WTC11 (cell line): Measurements from ENCODE around the gene NRAP. TPM values are rescaled to one million over a fixed set of nuclear protein-coding genes. Genes with fewer than 3 reads are reported as not detected.

Experiments
- ATAC-seq: fragments of 200-7000 bp; cut with Tn5 transposase; 2 replicates; pipeline ENCODE4 v1.10.0; 2021; ENCODE audit warnings: mild to moderate bottlenecking, moderate library complexity
- CTCF ChIA-PET: fragments of 300-600 bp; sonication (Branson Sonifier 250); formaldehyde crosslinking; loops from one replicate; lab custom pipeline; 2021; ENCODE audit warnings: antibody characterized with exemption; lab: Charles Lee
- POLR2A ChIA-PET: fragments of 350-600 bp; sonication (Branson Sonifier 250); formaldehyde crosslinking; loops from one replicate; lab custom pipeline; 2021; ENCODE audit warnings: antibody characterized with exemption; lab: Charles Lee
- DNase-seq: peaks from one replicate; pipeline ENCODE4 v3.0.0; 2021; ENCODE audit warnings: low spot score
- H3K27ac Mint-ChIP-seq: 2 replicates; pipeline ENCODE4 v1.8.0; 2021; ENCODE audit warnings: mixed read lengths
- H3K27me3 Mint-ChIP-seq: 2 replicates; pipeline ENCODE4 v1.8.0; 2021; ENCODE audit warnings: low read depth, mild to moderate bottlenecking, moderate library complexity, mixed read lengths
- H3K36me3 Mint-ChIP-seq: 2 replicates; pipeline ENCODE4 v1.8.0; 2021; ENCODE audit warnings: mixed read lengths
- H3K4me1 Mint-ChIP-seq: 2 replicates; pipeline ENCODE4 v1.8.0; 2022; ENCODE audit warnings: mixed read lengths
- H3K4me3 Mint-ChIP-seq: 2 replicates; pipeline ENCODE4 v1.8.0; 2021; ENCODE audit warnings: mild to moderate bottlenecking, moderate library complexity, mixed read lengths
- H3K9me3 Mint-ChIP-seq: 2 replicates; pipeline ENCODE4 v1.8.0; 2021; ENCODE audit warnings: mixed read lengths
- CREB1 ChIP-seq: sonication (generic); formaldehyde crosslinking; IDR thresholded peaks from 2 replicates; pipeline ENCODE4 v1.8.0; 2023; ENCODE audit warnings: mild to moderate bottlenecking, missing genetic modification reagents
- ETV6 ChIP-seq: sonication (generic); formaldehyde crosslinking; IDR thresholded peaks from 2 replicates; pipeline ENCODE4 v1.8.1; 2022; ENCODE audit warnings: mild to moderate bottlenecking, missing genetic modification reagents
- FOXP1 ChIP-seq: sonication (generic); formaldehyde crosslinking; IDR thresholded peaks from 2 replicates; pipeline ENCODE4 v1.8.0; 2022; ENCODE audit warnings: missing genetic modification reagents, mild to moderate bottlenecking, moderate library complexity, borderline replicate concordance
- HMGA2 ChIP-seq: fragments of 250-450 bp; sonication (Bioruptor Pico); IDR thresholded peaks from 2 replicates; pipeline ENCODE4 v1.4.0; 2021; ENCODE audit warnings: mild to moderate bottlenecking, moderate library complexity
- MYBL2 ChIP-seq: sonication (generic); formaldehyde crosslinking; IDR thresholded peaks from 2 replicates; pipeline ENCODE4 v1.8.1; 2023; ENCODE audit warnings: mild to moderate bottlenecking, moderate library complexity, missing genetic modification reagents
- NR1H2 ChIP-seq: sonication (generic); formaldehyde crosslinking; IDR thresholded peaks from 2 replicates; pipeline ENCODE4 v1.9.0; 2021; ENCODE audit warnings: mild to moderate bottlenecking, moderate library complexity, missing genetic modification reagents
- NR3C1 ChIP-seq: sonication (generic); formaldehyde crosslinking; conservative IDR thresholded peaks from 2 replicates; pipeline ENCODE4 v1.8.1; 2023; ENCODE audit warnings: low read depth, mild to moderate bottlenecking, missing genetic modification reagents
- OVOL2 ChIP-seq: fragments of 250-450 bp; sonication (Bioruptor Pico); IDR thresholded peaks from 2 replicates; pipeline ENCODE4 v1.9.0; 2021; ENCODE audit warnings: mild to moderate bottlenecking, borderline replicate concordance
- SMAD3 ChIP-seq: sonication (generic); formaldehyde crosslinking; IDR thresholded peaks from 2 replicates; pipeline ENCODE4 v1.8.0; 2022; ENCODE audit warnings: missing genetic modification reagents, mild to moderate bottlenecking, borderline replicate concordance
- TP53 ChIP-seq: sonication (generic); formaldehyde crosslinking; IDR thresholded peaks from 2 replicates; pipeline ENCODE4 v1.8.1; 2023; ENCODE audit warnings: mild to moderate bottlenecking, missing genetic modification reagents
- total RNA-seq: library from RNA; stranded (reverse); gene quantifications from 3 replicates; pipeline ENCODE4 v1.2.3, GENCODE V29; 2021
- TF ChIP-seq, protein P1 (sequence below): sonication (generic); formaldehyde crosslinking; IDR thresholded peaks from 2 replicates; pipeline ENCODE4 v1.8.0; 2023; ENCODE audit warnings: mild to moderate bottlenecking, missing genetic modification reagents
- TF ChIP-seq, protein P2 (sequence below): sonication (generic); formaldehyde crosslinking; IDR thresholded peaks from 2 replicates; pipeline ENCODE4 v1.8.1; 2023; ENCODE audit warnings: mild to moderate bottlenecking, missing genetic modification reagents
- TF ChIP-seq, protein P3 (sequence below): sonication (generic); formaldehyde crosslinking; IDR thresholded peaks from 2 replicates; pipeline ENCODE4 v1.8.1; 2023; ENCODE audit warnings: mild to moderate bottlenecking, missing genetic modification reagents

NRAP gene
- total RNA-seq, 1 experiment from 2014 or later = not detected

DNA sequence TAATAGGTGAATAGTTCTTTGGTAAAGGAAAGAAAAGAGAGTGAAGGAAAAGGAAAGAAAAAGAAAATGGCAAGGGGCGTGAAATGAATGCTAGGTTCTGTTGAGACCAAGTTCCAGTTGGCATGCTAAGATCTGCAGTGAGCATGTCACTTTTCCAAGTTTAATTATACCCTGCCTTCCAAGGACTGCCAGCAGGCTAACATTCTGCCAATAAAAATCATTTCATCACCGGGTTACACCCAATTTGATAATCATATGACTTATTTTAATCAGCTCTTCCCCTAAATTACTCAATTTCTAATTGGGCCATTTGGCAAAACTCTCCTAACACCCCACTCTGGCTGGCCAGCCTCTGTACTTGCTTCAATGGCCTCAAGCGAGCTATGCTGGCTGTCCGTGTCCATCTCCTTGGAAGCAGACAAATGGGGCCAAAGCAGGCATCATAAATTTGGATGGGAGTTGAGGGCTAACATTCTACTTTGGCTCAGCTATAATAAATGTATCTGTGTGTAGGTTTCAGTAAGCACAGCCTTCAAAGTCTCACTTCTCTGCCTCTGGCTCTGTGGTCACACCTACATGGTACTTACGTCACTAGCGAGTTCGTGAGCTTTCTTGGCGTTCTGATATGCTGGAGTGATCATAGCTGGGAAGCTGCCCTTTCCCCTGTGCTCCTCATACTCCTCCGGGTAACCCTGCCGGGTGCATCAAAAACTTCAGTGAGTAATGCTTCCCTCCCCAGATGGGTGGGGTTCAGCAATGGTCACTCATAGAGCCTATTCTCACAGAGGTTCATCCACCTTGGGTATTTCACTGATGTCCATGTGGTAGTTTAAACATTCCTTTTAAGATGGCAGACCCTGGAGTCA, 17.3 kb downstream of the NRAP start (continued):
- TF ChIP-seq, protein P1, sequence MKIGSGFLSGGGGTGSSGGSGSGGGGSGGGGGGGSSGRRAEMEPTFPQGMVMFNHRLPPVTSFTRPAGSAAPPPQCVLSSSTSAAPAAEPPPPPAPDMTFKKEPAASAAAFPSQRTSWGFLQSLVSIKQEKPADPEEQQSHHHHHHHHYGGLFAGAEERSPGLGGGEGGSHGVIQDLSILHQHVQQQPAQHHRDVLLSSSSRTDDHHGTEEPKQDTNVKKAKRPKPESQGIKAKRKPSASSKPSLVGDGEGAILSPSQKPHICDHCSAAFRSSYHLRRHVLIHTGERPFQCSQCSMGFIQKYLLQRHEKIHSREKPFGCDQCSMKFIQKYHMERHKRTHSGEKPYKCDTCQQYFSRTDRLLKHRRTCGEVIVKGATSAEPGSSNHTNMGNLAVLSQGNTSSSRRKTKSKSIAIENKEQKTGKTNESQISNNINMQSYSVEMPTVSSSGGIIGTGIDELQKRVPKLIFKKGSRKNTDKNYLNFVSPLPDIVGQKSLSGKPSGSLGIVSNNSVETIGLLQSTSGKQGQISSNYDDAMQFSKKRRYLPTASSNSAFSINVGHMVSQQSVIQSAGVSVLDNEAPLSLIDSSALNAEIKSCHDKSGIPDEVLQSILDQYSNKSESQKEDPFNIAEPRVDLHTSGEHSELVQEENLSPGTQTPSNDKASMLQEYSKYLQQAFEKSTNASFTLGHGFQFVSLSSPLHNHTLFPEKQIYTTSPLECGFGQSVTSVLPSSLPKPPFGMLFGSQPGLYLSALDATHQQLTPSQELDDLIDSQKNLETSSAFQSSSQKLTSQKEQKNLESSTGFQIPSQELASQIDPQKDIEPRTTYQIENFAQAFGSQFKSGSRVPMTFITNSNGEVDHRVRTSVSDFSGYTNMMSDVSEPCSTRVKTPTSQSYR (CRISPR knock-in tag) = no peak
- TF ChIP-seq TP53 (CRISPR knock-in tag) = no peak

DNA sequence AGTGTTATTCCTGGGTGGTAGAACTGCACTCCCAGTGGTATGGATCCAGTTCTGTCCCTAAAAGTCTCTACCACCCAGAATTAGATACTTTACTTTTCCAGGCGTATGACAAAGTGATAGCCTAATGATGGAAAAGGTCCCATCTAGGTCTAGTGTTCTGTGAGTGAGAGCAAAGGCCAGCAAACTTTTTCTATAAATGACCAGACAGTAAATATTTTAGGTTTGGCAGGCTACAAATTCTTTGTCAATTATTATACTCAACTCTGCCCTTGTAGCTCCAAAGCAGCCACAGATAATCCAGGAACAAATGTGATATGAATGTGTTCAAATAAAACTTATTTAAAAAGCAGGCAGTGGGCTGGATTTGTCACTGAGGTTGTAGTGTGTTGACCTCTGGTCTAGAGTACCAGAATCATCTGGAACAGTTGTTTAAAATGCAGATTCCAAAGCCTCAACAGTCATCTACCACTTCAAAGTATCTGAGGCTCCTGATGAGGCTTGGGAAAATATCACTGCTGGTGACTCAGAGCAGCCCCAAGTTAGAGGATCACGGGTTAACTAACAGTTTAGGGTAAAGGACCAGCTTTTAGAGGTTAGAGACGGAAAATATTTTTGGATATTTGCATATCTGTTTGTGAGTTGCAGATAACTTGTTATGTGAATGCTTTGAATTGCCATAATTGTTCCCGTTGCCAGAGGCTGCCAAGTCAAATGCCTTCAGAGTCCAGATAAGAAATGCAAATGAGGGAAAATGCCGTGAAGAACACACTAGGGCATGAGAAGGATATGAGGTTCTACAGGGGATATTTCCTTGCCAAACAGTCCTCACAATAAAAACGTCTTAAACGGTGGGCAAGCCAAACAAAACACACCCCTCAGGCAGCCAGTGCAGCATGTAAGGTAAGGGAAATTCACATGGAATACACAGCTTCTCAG, 19.4 kb downstream of the NRAP start:
- ChIA-PET CTCF (no interaction called here), POLR2A (no interaction called here)
- Mint-ChIP-seq H3K9me3 (no peaks in the 10 kb centered on the region), H3K4me1 (peaks cover 10% of the 10 kb centered on the region; the same call in 1 of the 2 replicates), H3K27me3 (no peaks in the 10 kb centered on the region), H3K4me3 (no peak overlapping the region), H3K36me3 (no peaks in the 10 kb centered on the region), H3K27ac (no peak overlapping the region)
- TF ChIP-seq CREB1 (CRISPR knock-in tag) = no peak
- no peak for TF ChIP-seq NR3C1
- TF ChIP-seq, protein P2, sequence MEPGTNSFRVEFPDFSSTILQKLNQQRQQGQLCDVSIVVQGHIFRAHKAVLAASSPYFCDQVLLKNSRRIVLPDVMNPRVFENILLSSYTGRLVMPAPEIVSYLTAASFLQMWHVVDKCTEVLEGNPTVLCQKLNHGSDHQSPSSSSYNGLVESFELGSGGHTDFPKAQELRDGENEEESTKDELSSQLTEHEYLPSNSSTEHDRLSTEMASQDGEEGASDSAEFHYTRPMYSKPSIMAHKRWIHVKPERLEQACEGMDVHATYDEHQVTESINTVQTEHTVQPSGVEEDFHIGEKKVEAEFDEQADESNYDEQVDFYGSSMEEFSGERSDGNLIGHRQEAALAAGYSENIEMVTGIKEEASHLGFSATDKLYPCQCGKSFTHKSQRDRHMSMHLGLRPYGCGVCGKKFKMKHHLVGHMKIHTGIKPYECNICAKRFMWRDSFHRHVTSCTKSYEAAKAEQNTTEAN (CRISPR knock-in tag) = no peak
- TF ChIP-seq SMAD3 = no peak
- TF ChIP-seq OVOL2 (CRISPR knock-in tag) = no peak
- TF ChIP-seq, protein P3, sequence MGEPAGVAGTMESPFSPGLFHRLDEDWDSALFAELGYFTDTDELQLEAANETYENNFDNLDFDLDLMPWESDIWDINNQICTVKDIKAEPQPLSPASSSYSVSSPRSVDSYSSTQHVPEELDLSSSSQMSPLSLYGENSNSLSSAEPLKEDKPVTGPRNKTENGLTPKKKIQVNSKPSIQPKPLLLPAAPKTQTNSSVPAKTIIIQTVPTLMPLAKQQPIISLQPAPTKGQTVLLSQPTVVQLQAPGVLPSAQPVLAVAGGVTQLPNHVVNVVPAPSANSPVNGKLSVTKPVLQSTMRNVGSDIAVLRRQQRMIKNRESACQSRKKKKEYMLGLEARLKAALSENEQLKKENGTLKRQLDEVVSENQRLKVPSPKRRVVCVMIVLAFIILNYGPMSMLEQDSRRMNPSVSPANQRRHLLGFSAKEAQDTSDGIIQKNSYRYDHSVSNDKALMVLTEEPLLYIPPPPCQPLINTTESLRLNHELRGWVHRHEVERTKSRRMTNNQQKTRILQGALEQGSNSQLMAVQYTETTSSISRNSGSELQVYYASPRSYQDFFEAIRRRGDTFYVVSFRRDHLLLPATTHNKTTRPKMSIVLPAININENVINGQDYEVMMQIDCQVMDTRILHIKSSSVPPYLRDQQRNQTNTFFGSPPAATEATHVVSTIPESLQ (CRISPR knock-in tag) = no peak
- TF ChIP-seq, protein P1 (CRISPR knock-in tag) = no peak
- TF ChIP-seq NR1H2 (CRISPR knock-in tag) = no peak
- no peak for TF ChIP-seq ETV6
- TF ChIP-seq HMGA2 (CRISPR knock-in tag) = no peak
- no peak for TF ChIP-seq FOXP1 (CRISPR knock-in tag)
- TF ChIP-seq MYBL2 (CRISPR knock-in tag) = no peak
- ATAC-seq = no peak
- no peak for DNase-seq
